ENCODE results near the gene LRRC37B. TPM values are rescaled to one million over a fixed set of nuclear protein-coding genes. Genes with fewer than 3 reads are reported as not detected.
"Not testable (repeated sequence)": the region's sequence is repeated elsewhere in the genome, so short reads cannot be mapped to it uniquely, and the experiment has no call there.

LRRC37B gene
- total RNA-seq (2014; rRNA removed; shearing (Covaris generic)), result 34.5 and 42.1 TPM in 2 replicates
- total RNA-seq (2022), result 33.2 and 36.5 TPM in 2 replicates
- percentile 70 among the genes with signal in this experiment for Bru-seq, nascent RNA
- BruChase-seq, experiment 1, labeled RNA remaining after a 6-hour chase, result percentile 67 among the genes with signal in this experiment
- percentile 68 among the genes with signal in this experiment for BruChase-seq, experiment 2, labeled RNA remaining after a 2-hour chase
- long read RNA-seq, transcript LRRC37B-204 (15 exons, 3,091 nt), result major isoform, 8 of 54 reads
- long read RNA-seq, partial matches to known transcripts, result 16 of 54 reads
- long read RNA-seq, other reads (novel, unspliced or antisense), result 23 of 54 reads

DNA sequence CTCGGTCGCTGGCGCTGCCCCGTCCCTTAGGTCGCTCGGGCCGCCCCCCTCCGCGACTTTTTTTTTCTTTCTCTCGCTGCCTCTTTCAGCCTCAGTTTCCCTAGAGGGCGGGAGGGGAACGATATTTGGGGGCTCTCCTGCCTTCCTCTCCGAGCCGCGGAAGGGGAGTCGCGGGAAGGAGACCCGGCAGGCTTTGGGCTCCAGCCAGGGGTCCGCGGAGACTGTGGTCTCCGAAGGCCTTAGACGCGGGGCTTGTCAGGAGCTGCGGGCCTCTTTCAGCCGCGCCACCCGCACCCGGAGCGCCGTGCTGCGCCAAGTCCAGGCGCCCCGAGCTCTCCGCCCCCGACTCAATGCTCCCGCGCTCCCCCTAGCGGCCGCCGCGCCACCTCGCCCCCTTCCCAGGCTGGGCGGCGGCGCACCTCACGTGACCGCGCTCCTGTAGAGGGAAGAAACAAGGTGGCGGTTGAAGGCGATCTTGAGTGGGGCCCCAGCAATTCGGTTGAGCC, at the start of gene LRRC37B:
Gene LRRC37B, plus strand, starts transcription at position 427 of the 506 bp plus-strand sequence. CDS start 14,010 bp downstream, outside the sequence.
- ChIA-PET POLR2A (interaction anchor here (0.6 to 0.7 kb wide), 2 partner anchors 117 to 132 kb away, joined by 3 to 4 read pairs; no protein-coding TSS in a partner anchor), CTCF (ENCODE audit: unreplicated experiment) (interaction anchor here (1.3 kb wide), 1 partner anchor 106 kb away, joined by 3 read pairs; the partner anchor contains the start of gene UTP6)
- peak; percentile 87 for DNase-seq (ENCODE audit: low spot score)
- Histone ChIP-seq H3K79me2 (ENCODE audit: insufficient read depth, low read depth, low read length) (peaks cover 24% of the 10 kb centered on the region), H3K36me3 (ENCODE audit: insufficient read depth, low read length) (peaks cover 4% of the 10 kb centered on the region; the same call in 1 of the 2 replicates), H3K27ac (ENCODE audit: low read depth, low read length, poor library complexity, severe bottlenecking) (peak within 1 kb of the TSS; percentile 50), H3K9me2 (ENCODE audit: insufficient read depth, low read length) (no peaks in the 10 kb centered on the region), H3K4me3 (ENCODE audit: low read depth, low read length, poor library complexity, severe bottlenecking) (peak within 1 kb of the TSS; percentile 98), H2AFZ (ENCODE audit: low read length) (peak within 1 kb of the TSS; percentile 78), H4K20me1 (ENCODE audit: insufficient read depth, low read length) (no peaks in the 10 kb centered on the region), H3K4me2 (ENCODE audit: low read length) (peak within 1 kb of the TSS; percentile 87), H3K4me1 (ENCODE audit: insufficient read depth, low read length, poor library complexity, severe bottlenecking) (peaks cover 13% of the 10 kb centered on the region), H3K9me3 (ENCODE audit: low read length) (no peaks in the 10 kb centered on the region)
- intact Hi-C loops (cut with micrococcal nuclease; ENCODE audit: unreplicated experiment), result no loop called here
- TF ChIP-seq EZH2phosphoT487 (IDR thresholded peaks at IDR 0.05; ENCODE audit: borderline replicate concordance, low read depth, low read length) (no peak), CTCF (conservative IDR thresholded peaks at IDR 0.05; ENCODE audit: low read length) (peak; percentile 82)
- no TSS peak for BruUV-seq (replicated peaks)

DNA sequence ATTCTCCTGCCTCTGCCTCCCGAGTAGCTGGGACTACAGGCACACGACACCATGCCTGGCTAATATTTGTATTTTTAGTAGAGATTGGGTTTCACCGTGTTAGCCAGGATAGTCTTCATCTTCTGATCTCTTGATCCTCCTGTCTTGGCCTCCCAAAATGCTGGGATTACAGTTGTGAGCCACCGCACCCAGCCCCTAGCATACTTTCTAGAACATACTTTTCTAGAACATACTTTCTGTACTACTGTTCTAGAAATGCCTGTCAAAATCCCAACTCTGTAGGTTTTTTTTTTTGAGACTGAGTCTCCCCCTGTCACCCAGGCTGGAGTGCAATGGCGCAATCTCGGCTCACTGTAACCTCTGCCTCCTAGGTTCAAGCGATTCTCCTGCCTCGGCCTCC, 43.1 kb upstream of the LRRC37B start:
- H3K4me1 ChIP-seq (ENCODE audit: insufficient read depth, low read length, poor library complexity, severe bottlenecking); intact Hi-C loops (cut with micrococcal nuclease; ENCODE audit: unreplicated experiment); H3K9me3 ChIP-seq (ENCODE audit: low read length); DNase-seq (ENCODE audit: low spot score); H3K4me2 ChIP-seq (ENCODE audit: low read length); H4K20me1 ChIP-seq (ENCODE audit: insufficient read depth, low read length); H3K4me3 ChIP-seq (ENCODE audit: low read depth, low read length, poor library complexity, severe bottlenecking); BruUV-seq (replicated peaks); CTCF ChIA-PET (ENCODE audit: unreplicated experiment); H2AFZ ChIP-seq (ENCODE audit: low read length); POLR2A ChIA-PET; H3K9me2 ChIP-seq (ENCODE audit: insufficient read depth, low read length); H3K27ac ChIP-seq (ENCODE audit: low read depth, low read length, poor library complexity, severe bottlenecking): not testable (repeated sequence)
- Histone ChIP-seq H3K79me2 (ENCODE audit: insufficient read depth, low read depth, low read length) (peaks cover 18% of the 10 kb centered on the region; the same call in 1 of the 2 replicates), H3K36me3 (ENCODE audit: insufficient read depth, low read length) (peaks cover 93% of the 10 kb centered on the region)

GRCh38 chr17:31967648-31968047, 39.5 kb upstream of the LRRC37B start:
- ChIA-PET CTCF (ENCODE audit: unreplicated experiment) (no interaction called here), POLR2A (no interaction called here)
- Histone ChIP-seq H2AFZ (ENCODE audit: low read length) (no peak overlapping the region), H3K4me2 (ENCODE audit: low read length) (no peak overlapping the region), H3K4me1 (ENCODE audit: insufficient read depth, low read length, poor library complexity, severe bottlenecking) (no peaks in the 10 kb centered on the region), H3K79me2 (ENCODE audit: insufficient read depth, low read depth, low read length) (peaks cover 10% of the 10 kb centered on the region; the same call in 1 of the 2 replicates), H3K36me3 (ENCODE audit: insufficient read depth, low read length) (peaks cover 88% of the 10 kb centered on the region), H3K4me3 (ENCODE audit: low read depth, low read length, poor library complexity, severe bottlenecking) (no peak overlapping the region), H3K9me3 (ENCODE audit: low read length) (no peaks in the 10 kb centered on the region), H3K27ac (ENCODE audit: low read depth, low read length, poor library complexity, severe bottlenecking) (no peak overlapping the region), H4K20me1 (ENCODE audit: insufficient read depth, low read length) (no peaks in the 10 kb centered on the region), H3K9me2 (ENCODE audit: insufficient read depth, low read length) (no peaks in the 10 kb centered on the region)
- no TSS peak for BruUV-seq (replicated peaks)
- DNase-seq (ENCODE audit: low spot score), result no peak
- intact Hi-C loops (cut with micrococcal nuclease; ENCODE audit: unreplicated experiment), result no loop called here
- no peak for TF ChIP-seq CTCF (conservative IDR thresholded peaks at IDR 0.05; ENCODE audit: low read length)
- no peak for TF ChIP-seq EZH2phosphoT487 (IDR thresholded peaks at IDR 0.05; ENCODE audit: borderline replicate concordance, low read depth, low read length)

DNA sequence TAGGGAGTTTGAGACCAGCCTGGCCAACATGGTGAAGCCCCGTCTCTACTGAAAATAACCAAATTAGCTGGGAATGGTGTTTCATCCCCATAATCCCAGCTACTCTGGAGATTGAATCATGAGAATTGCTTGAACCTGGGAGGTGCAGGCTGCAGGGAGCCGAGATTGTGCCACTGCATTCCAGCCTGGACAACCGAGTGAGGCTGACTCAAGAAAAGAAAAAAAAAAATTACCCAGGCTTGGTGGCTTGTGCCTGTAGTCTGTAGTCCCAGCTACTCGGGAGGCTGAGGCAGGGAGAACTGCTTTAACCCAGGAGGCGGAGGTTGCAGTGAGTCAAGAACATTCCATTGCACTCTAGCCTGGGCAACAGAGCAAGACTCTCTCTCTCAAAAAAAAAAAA, 36.8 kb upstream of the LRRC37B start:
- H2AFZ ChIP-seq (ENCODE audit: low read length); intact Hi-C loops (cut with micrococcal nuclease; ENCODE audit: unreplicated experiment); H3K4me2 ChIP-seq (ENCODE audit: low read length); POLR2A ChIA-PET; H4K20me1 ChIP-seq (ENCODE audit: insufficient read depth, low read length); CTCF ChIA-PET (ENCODE audit: unreplicated experiment); H3K4me1 ChIP-seq (ENCODE audit: insufficient read depth, low read length, poor library complexity, severe bottlenecking); DNase-seq (ENCODE audit: low spot score); H3K9me3 ChIP-seq (ENCODE audit: low read length); H3K27ac ChIP-seq (ENCODE audit: low read depth, low read length, poor library complexity, severe bottlenecking); H3K4me3 ChIP-seq (ENCODE audit: low read depth, low read length, poor library complexity, severe bottlenecking); BruUV-seq (replicated peaks); H3K9me2 ChIP-seq (ENCODE audit: insufficient read depth, low read length); H3K79me2 ChIP-seq (ENCODE audit: insufficient read depth, low read depth, low read length): not testable (repeated sequence)
- peaks cover 84% of the 10 kb centered on the region for H3K36me3 ChIP-seq (ENCODE audit: insufficient read depth, low read length)

All from OCI-LY7 (cell line).